Gastrocnemius medialis (tissue), 4 donors: ENCODE results near the gene CTTNBP2NL.
"Not testable (repeated sequence)": the region's sequence is repeated elsewhere in the genome, so short reads cannot be mapped to it uniquely, and the experiment has no call there.

Source experiments
- CTCF ChIP-seq, 5 experiments: fragments of 450-650 bp in 3 of 5; fragments of 200-600 bp in 2 of 5; sonication (generic) in 2 of 5; IDR thresholded peaks in 4 of 5; conservative IDR thresholded peaks in 1 of 5; 1 replicate in 4 of 5; 2 replicates in 1 of 5; pipeline ENCODE4 v1.5.1; 2016 to 2019; ENCODE audit warnings: antibody characterized with exemption in 5 of 5, mild to moderate bottlenecking in 3 of 5, moderate library complexity in 3 of 5
- POLR2A ChIP-seq, 2 donors: fragments of 450-650 bp; IDR thresholded peaks; one replicate each; pipeline ENCODE4 v1.6.1; 2017; ENCODE audit warnings: antibody characterized with exemption in 2 of 2, mild to moderate bottlenecking in 2 of 2, moderate library complexity in 2 of 2

GRCh38 chr1:112400706-112401105 is 4.7 kb downstream of the CTTNBP2NL start:
- not testable (repeated sequence) for TF ChIP-seq CTCF (IDR thresholded peaks at IDR 0.05 in 4 of 5, conservative IDR thresholded peaks at IDR 0.05 in 1 of 5); POLR2A (IDR thresholded peaks at IDR 0.05)
